Fibroblast of lung (primary cell): ENCODE results near the gene TRANK1.

ENCODE experiments used
- CTCF ChIP-seq, 2 donors: IDR thresholded peaks in 1 of 2; conservative IDR thresholded peaks in 1 of 2; 1 replicate in 1 of 2; 2 replicates in 1 of 2; pipeline ENCODE4 v1.5.1; 2011 to 2012; ENCODE audit warnings: low read length in 2 of 2, control low read depth in 1 of 2, inconsistent platforms in 1 of 2, low read depth in 1 of 2, mild to moderate bottlenecking in 1 of 2
- EZH2 ChIP-seq: IDR thresholded peaks from 2 replicates; pipeline ENCODE4 v1.5.1; 2012; ENCODE audit warnings: low read length, control low read depth, mild to moderate bottlenecking; ENCODE audit errors: missing control alignments

GRCh38 chr3:36905545-36905944 is 39.3 kb downstream of the TRANK1 start:
- TF ChIP-seq CTCF (conservative IDR thresholded peaks at IDR 0.05 in 1 of 2, IDR thresholded peaks at IDR 0.05 in 1 of 2; ENCODE audit: low read depth in 1 of 2, low read length in 2 of 2) (no peak), EZH2 (no peak)
